HG02870 (cell line): ENCODE data around the gene COL23A1.
"Not testable (repeated sequence)": the region's sequence is repeated elsewhere in the genome, so short reads cannot be mapped to it uniquely, and the experiment has no call there.

Source experiments
- ATAC-seq: cut with Tn5 transposase; IDR thresholded peaks from one replicate; pipeline ENCODE4 v1.9.1; 2021; ENCODE audit warnings: mild to moderate bottlenecking, moderate library complexity; ENCODE audit not compliant: unreplicated experiment

Gene COL23A1

GRCh38 chr5:178589180-178590140, 733 bp downstream of the COL23A1 start:
- ATAC-seq: peak; percentile 13

DNA sequence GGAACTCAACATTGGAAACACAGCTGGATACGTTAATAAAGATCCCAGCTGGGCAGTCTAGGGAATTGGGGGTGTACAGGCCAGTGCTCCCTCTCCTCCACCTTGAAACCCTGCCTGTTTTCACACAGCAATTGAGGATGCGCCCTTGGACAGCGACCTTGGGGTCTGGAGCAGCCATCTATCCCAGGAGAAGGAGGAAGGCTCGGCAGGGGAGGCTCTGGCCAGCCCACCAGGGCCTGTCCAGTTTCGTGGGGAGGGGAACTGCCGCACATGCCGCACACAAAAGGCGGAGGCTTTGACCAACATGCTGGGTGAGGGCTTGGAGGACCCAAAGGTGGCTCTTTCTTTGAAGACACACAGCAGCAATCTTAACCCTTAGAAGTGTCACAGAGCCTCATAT, 1.4 kb downstream of the COL23A1 start:
- ATAC-seq: no peak

GRCh38 chr5:178587763-178588611, 2.2 kb downstream of the COL23A1 start:
- no peak for ATAC-seq

GRCh38 chr5:178586396-178586795, 3.8 kb downstream of the COL23A1 start:
- ATAC-seq: no peak

- not testable (repeated sequence) for ATAC-seq
Measured at GRCh38 chr5:178585421-178585820, 4.8 kb downstream of the COL23A1 start.

DNA sequence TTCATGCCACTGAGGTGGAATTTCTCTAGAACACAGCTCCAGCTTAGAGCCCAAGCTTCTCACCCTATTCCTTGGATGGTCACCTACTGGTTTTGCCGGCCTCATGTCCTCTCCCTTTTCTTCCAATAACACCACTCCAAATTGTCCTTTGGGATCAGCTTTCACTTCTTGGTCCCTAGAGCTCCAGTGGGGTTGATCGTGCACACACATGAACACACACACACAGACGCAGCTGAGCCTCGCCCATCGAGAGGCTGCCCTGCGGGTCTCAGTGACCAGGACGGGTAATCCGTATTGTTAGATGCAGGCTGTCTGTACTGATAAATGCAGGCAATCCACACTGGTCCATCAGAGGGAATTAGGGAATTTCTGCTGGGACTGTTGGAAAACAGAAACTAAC, 6.9 kb downstream of the COL23A1 start:
- ATAC-seq: no peak

- ATAC-seq: no peak
Measured at GRCh38 chr5:178582291-178582690, 7.9 kb downstream of the COL23A1 start.

- ATAC-seq: no peak
Measured at GRCh38 chr5:178581621-178582020, 8.6 kb downstream of the COL23A1 start.

- no peak for ATAC-seq
Measured at GRCh38 chr5:178580271-178580955, 9.8 kb downstream of the COL23A1 start.

DNA sequence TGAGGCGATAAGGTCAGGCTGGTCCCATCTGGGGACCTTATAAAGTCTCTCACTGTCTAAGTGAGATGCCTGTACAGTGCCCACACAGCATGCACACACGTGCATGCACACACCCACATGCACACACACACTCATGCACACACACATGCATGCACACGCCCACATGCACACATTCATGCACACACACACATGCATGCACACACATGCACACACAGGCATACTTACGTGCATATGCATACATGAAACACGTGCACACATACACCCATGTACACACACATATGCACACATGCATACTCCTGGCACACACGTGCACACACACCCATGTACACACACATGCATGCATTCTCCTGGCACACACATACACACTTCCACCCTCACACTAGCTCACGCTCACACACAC, 12.2 kb downstream of the COL23A1 start:
- no peak for ATAC-seq

- ATAC-seq: no peak
Measured at GRCh38 chr5:178577376-178577839, 12.8 kb downstream of the COL23A1 start.

- ATAC-seq: no peak
Measured at GRCh38 chr5:178576591-178577351, 13.4 kb downstream of the COL23A1 start.

DNA sequence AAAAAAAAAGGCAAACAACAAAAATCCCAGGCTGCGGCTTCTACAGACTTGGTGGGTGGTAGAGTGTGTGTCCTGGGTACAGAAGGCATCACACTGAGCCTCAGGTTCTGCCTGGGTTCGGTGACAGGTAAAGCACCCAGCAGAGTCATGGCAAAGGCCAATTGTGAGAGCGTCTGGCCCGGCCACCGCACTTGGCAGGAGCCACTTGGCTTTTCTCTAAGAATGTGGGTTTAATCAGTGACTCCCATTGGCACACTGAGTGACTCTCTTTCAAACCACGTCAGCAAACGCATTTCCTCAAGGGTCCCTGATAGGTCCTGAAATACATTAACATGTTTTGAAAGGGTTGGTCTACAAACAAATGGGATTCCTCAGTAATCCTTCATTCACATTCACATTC, 17.0 kb downstream of the COL23A1 start:
- ATAC-seq: no peak

DNA sequence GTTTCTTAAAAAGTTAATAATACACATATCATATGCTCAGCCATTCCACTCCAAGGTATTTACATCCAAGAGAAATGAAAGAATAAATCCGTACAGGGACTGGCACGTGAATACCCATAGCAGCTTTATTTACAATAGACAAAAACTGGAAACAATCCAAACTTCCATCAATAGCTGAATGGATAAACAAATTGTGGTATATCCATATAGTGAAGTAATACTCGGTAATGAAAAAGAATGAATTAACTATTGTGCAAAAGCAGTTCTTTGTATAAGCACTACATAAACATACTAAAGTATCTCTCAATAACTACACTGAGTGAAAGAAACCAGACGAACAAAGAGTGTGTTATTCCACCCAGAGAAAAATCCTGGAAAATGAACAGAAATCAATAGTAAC, 17.6 kb downstream of the COL23A1 start:
- no peak for ATAC-seq

DNA sequence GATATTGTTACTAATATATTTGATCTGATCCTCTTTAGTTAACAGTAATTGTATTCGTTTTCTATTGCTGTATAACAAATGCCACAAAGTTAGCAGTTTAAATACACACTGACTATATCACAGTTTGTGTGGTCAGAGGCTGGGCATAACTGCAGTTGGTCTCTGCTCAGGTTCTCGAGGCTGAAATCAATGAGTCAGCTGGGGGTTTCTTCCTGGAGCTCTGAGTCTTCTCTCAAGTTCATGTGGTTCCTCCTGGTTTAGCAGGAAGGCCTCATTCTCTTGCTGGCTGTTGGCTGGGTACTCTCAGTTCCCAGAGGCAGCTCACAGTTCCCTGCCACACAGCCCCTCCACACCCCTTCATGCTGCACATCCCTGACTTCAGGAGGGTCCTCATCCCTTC, 20.7 kb downstream of the COL23A1 start:
- no peak for ATAC-seq

GRCh38 chr5:178564811-178565550, 25.2 kb downstream of the COL23A1 start:
- no peak for ATAC-seq

DNA sequence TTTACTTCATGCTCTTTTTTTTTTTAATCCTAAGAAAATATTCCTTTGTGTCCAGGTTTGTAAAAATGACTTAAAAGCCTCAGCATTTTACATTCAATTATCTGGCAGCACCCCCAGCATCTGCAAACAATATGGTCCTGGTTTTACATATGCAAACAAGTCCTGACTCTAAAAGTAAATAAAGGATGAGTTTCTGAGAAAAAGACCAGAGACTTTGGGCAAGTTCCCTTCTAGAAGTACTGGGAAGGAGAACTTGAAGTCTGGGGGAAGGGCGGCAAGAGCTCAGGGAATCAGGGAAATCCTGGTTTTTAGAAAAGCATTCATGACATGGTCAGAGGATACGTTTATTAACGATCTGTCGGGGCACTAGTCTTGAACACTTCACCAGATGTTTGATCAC, 25.8 kb downstream of the COL23A1 start:
- ATAC-seq: no peak

GRCh38 chr5:178563621-178564020, 26.6 kb downstream of the COL23A1 start:
- ATAC-seq: no peak

DNA sequence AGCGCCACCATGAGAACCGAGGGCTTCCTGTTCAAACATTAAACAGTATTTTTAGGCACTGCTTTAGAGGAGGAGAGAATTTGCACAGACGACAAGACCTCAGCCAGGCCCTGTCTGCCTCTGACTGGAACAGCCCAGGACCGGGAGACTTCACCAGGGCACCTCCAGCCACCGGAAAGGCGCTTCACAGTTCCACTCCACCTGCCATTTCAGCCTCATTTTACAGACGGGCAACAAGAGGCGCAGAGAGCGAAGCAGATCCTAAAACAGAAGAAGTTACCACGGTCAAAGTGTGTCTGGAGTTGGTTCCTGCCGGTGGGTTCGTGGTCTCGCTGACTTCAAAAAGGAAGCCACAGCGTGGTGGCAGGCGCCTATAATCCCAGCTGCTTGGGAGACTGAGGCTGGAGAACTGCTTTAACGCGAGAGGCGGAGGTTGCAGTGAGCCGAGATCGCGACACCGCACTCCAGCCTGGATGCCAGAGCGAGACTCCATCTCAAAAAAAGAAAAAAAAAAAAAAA, 28.4 kb downstream of the COL23A1 start:
- no peak for ATAC-seq
